Natural killer cell (primary cell): Measurements from ENCODE around the gene TCF25. TPM values are rescaled to one million over a fixed set of nuclear protein-coding genes. Genes with fewer than 3 reads are reported as not detected.

Experiments
- ATAC-seq, 3 donors: fragments of 150-1000 bp in 2 of 3; fragments of 200-7000 bp in 1 of 3; cut with Tn5 transposase; 1 replicate in 1 of 3; 2 replicates in 2 of 3; pipeline ENCODE4 v1.10.0; 2021; ENCODE audit warnings: mild to moderate bottlenecking in 2 of 3, moderate library complexity in 2 of 3
- DNase-seq, 2 donors: peaks; one replicate each; pipeline versions ENCODE4 v3.0.0 to v3.0.0-alpha.2; 2013 to 2021; ENCODE audit warnings: mixed read lengths in 1 of 2
- H3K27ac ChIP-seq: one replicate; pipeline ENCODE4 v1.5.1; 2013; ENCODE audit warnings: mild to moderate bottlenecking, low read length
- H3K27me3 ChIP-seq: one replicate; pipeline ENCODE4 v1.6.1; 2013; ENCODE audit warnings: low read length; ENCODE audit not compliant: control insufficient read depth, insufficient read depth
- H3K36me3 ChIP-seq: one replicate; pipeline ENCODE4 v1.6.1; 2013; ENCODE audit warnings: low read length; ENCODE audit not compliant: control insufficient read depth, insufficient read depth
- H3K4me1 ChIP-seq: one replicate; pipeline ENCODE4 v1.6.1; 2013; ENCODE audit warnings: low read length; ENCODE audit not compliant: control insufficient read depth, insufficient read depth
- H3K4me3 ChIP-seq: one replicate; pipeline ENCODE4 v1.5.1; 2013; ENCODE audit warnings: low read length
- H3K9me3 ChIP-seq: one replicate; pipeline ENCODE4 v1.6.1; 2013; ENCODE audit warnings: low read length; ENCODE audit not compliant: control insufficient read depth, insufficient read depth
- H3K27ac Mint-ChIP-seq, 2 donors: one replicate each; pipeline ENCODE4 v1.8.0; 2022; ENCODE audit warnings: mild to moderate bottlenecking in 2 of 2, mixed read lengths in 2 of 2, moderate library complexity in 1 of 2
- H3K27me3 Mint-ChIP-seq, 2 donors: one replicate each; pipeline ENCODE4 v1.8.0; 2022; ENCODE audit warnings: low read depth in 2 of 2, mixed read lengths in 2 of 2
- H3K36me3 Mint-ChIP-seq: one replicate; pipeline ENCODE4 v1.8.0; 2022; ENCODE audit warnings: mixed read lengths
- H3K4me1 Mint-ChIP-seq, 2 donors: one replicate each; pipeline ENCODE4 v1.8.0; 2022; ENCODE audit warnings: mixed read lengths in 2 of 2
- H3K4me3 Mint-ChIP-seq: one replicate; pipeline ENCODE4 v1.8.0; 2022; ENCODE audit warnings: mild to moderate bottlenecking, moderate library complexity, mixed read lengths
- H3K9me3 Mint-ChIP-seq, 2 donors: one replicate each; pipeline ENCODE4 v1.8.0; 2022; ENCODE audit warnings: mixed read lengths in 2 of 2
- CTCF ChIP-seq: fragments of 200-600 bp; IDR thresholded peaks from one replicate; pipeline ENCODE4 v1.8.0; 2022; ENCODE audit warnings: antibody characterized with exemption
- WGBS: methylation state at CpG from one replicate; pipeline ENCODE4 v1.1.7; 2013; ENCODE audit warnings: missing lambda C conversion rate; ENCODE audit not compliant: insufficient coverage; 5-methylcytosine and 5-hydroxymethylcytosine counted together
- intact Hi-C: fragments of 100-400 bp; cut with micrococcal nuclease; formaldehyde crosslinking; loops from one replicate; pipeline ENCODE4 v1.14.2; 2022
- total RNA-seq, 4 donors: library from RNA; stranded (reverse); fragments of 120-200 nt in 1 of 4; gene quantifications; one replicate each; pipeline versions ENCODE4 v1.2.3 to v1.2.4, GENCODE V29; 2013 to 2022

Gene TCF25
- total RNA-seq, 3 donors from 2014 or later (not counting 1 experiment from before 2014, with no cell fraction given): 509 to 682 (median 567) TPM

DNA sequence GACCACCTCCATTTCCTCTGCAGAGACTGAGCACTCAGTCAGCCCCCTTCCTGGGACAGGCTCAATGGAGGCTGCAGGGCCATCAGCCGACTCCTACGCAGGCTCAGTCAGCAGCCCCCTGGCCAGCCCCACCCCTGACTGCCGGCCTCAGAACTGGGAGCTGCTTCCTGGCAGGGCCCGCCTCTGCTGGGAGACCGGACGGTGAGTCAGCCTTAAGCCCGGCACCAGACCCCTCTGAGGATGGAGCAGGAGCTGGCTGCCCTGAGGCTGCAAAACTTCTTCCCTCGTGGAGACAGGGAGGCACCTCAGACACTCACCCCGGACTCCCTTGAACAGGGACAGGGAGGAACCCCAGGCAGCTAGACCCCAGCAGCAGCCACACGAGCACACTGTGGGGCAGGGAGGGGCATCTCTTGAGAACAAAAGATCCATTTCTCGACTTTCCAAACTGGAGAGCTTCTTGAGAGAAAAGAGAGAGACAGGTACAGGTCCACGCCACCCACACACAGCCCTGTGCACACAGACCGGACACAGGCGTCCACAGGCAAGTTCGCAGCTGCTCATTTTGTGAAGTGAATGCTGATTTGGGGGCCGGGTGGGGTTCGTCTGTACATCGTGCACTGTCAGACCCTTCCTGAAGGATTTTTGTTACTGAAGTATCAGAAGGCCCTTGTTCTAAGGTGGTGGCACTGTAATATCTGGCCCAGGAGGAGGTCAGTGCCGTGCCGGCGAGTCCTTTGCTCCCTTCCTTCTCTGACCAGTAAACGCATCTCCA lies 48.5 kb downstream of the TCF25 start:
- Histone ChIP-seq H3K27ac (no peak overlapping the region), H3K36me3 (no peaks in the 10 kb centered on the region), H3K4me1 (peaks cover 73% of the 10 kb centered on the region), H3K4me3 (no peak overlapping the region), H3K9me3 (no peaks in the 10 kb centered on the region), H3K27me3 (peaks cover 68% of the 10 kb centered on the region)
- DNase-seq (peak in 1 of 2 donors; percentile 35), ATAC-seq (no peak)
- intact Hi-C loops: no loop called here
- TF ChIP-seq CTCF: no peak
- Mint-ChIP-seq H3K27me3 (peaks cover 11 to 28% of the 10 kb centered on the region in 2 donors), H3K4me1 (peaks cover 21 to 33% of the 10 kb centered on the region in 2 donors), H3K4me3 (peak overlapping the region; percentile 40), H3K27ac (no peak overlapping the region), H3K36me3 (no peaks in the 10 kb centered on the region), H3K9me3 (no peaks in the 10 kb centered on the region)
- 9% methylated on average over 22 of the region's 22 CpGs for WGBS

- H3K4me3 ChIP-seq: peak overlapping the region; percentile 11
- Mint-ChIP-seq H3K9me3 (no peaks in the 10 kb centered on the region), H3K4me1 (peaks cover 21 to 33% of the 10 kb centered on the region in 2 donors), H3K27ac (no peak overlapping the region), H3K27me3 (peaks cover 11 to 30% of the 10 kb centered on the region in 2 donors), H3K4me3 (peak overlapping the region; percentile 40), H3K36me3 (no peaks in the 10 kb centered on the region)
- no peak for TF ChIP-seq CTCF
- H3K27me3 ChIP-seq: peaks cover 74% of the 10 kb centered on the region
- under 1% methylated on average over 31 of the region's 31 CpGs for WGBS
- peak in 1 of 2 donors; percentile 39 for DNase-seq
- H3K36me3 ChIP-seq: no peaks in the 10 kb centered on the region
- intact Hi-C loops: no loop called here
- H3K27ac ChIP-seq: no peak overlapping the region
- H3K4me1 ChIP-seq: peaks cover 67% of the 10 kb centered on the region
- no peaks in the 10 kb centered on the region for H3K9me3 ChIP-seq
- ATAC-seq: peak in 1 of 3 donors; percentile 12
Observed at GRCh38 chr16:89922477-89922883, 49.1 kb downstream of the TCF25 start.

DNA sequence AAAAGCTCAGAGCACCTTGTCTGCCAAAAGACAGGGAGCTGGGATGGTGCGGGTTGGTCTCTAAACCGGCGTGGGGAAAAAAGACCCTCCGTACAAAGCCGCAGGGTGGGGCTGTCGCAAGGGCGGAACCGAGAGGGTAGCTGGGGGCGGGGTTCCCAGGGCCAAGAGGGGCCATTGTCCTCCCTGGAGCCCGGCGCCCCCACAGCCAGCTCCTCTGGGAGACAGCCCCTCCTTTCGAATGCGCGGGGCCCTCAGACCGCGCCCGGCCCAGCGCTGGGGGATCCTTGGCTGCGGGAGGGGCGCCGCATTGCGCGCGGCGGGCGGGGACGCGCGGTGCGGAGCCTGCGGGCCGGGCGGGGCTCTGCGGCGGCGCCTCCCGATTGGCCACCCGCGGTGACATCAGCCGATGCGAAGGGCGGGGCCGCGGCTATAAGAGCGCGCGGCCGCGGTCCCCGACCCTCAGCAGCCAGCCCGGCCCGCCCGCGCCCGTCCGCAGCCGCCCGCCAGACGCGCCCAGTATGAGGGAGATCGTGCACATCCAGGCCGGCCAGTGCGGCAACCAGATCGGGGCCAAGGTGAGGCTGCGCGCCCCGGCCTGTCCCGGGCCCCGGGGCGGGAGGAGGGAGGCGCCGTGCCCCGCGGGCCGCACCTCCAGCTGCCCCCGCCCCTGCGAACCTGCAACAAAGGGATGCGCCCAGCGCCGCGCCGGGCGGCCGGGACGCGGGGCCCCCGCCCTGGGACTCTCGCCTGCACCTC lies 49.7 kb downstream of the TCF25 start, which contains the start of gene TUBB3:
TSS of gene TUBB3 (plus strand) at position 459 of the 756 bp plus-strand sequence. CDS start at position 519, 60 bp downstream.
- no peaks in the 10 kb centered on the region for H3K9me3 Mint-ChIP-seq
- Histone ChIP-seq H3K9me3 (no peaks in the 10 kb centered on the region), H3K36me3 (no peaks in the 10 kb centered on the region), H3K27ac (no peak within 1 kb of the TSS), H3K4me1 (peaks cover 61% of the 10 kb centered on the region), H3K27me3 (peaks cover 80% of the 10 kb centered on the region), H3K4me3 (peak within 1 kb of the TSS; percentile 11)
- peaks cover 15 to 28% of the 10 kb centered on the region in 2 donors for H3K4me1 Mint-ChIP-seq
- no peak within 1 kb of the TSS for H3K27ac Mint-ChIP-seq
- no peaks in the 10 kb centered on the region for H3K36me3 Mint-ChIP-seq
- intact Hi-C loops: no loop called here
- peak in 1 of 3 donors; percentile 17 for ATAC-seq
- H3K4me3 Mint-ChIP-seq: peak within 1 kb of the TSS; percentile 40
- H3K27me3 Mint-ChIP-seq: peaks cover 11 to 33% of the 10 kb centered on the region in 2 donors
- DNase-seq: peak in 1 of 2 donors; percentile 57
- no peak for TF ChIP-seq CTCF
- WGBS: under 1% methylated on average over 88 of the region's 88 CpGs
